Measurements from ENCODE around the gene CFAP57. TPM values are rescaled to one million over a fixed set of nuclear protein-coding genes. Genes with fewer than 3 reads are reported as not detected.

The CFAP57 gene
- total and polyA plus RNA-seq, 2 of the 13 experiments (the other 11 are each of a cell fraction or from before 2014, with no cell fraction given) = 0.01 TPM; not detected in 1

DNA sequence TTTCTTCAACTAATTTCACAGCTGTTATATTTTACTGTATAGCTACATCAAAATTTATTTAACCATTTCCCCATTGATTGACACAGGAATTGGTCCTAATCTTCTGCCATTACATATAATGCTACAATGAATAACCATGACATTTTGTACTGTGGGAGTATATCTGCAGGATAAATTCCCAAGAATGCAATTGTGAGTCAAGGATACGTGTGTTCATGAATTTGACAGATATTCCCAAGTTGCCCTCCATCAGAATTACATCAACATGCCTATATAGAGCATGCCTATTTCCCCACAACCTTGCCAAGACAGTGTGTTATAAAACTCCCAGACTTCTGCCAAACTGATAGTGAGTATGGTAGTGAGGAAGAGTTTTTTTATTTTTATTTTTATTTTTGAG lies 125.9 kb downstream of the CFAP57 start (continued):
- TF ChIP-seq, protein P1, sequence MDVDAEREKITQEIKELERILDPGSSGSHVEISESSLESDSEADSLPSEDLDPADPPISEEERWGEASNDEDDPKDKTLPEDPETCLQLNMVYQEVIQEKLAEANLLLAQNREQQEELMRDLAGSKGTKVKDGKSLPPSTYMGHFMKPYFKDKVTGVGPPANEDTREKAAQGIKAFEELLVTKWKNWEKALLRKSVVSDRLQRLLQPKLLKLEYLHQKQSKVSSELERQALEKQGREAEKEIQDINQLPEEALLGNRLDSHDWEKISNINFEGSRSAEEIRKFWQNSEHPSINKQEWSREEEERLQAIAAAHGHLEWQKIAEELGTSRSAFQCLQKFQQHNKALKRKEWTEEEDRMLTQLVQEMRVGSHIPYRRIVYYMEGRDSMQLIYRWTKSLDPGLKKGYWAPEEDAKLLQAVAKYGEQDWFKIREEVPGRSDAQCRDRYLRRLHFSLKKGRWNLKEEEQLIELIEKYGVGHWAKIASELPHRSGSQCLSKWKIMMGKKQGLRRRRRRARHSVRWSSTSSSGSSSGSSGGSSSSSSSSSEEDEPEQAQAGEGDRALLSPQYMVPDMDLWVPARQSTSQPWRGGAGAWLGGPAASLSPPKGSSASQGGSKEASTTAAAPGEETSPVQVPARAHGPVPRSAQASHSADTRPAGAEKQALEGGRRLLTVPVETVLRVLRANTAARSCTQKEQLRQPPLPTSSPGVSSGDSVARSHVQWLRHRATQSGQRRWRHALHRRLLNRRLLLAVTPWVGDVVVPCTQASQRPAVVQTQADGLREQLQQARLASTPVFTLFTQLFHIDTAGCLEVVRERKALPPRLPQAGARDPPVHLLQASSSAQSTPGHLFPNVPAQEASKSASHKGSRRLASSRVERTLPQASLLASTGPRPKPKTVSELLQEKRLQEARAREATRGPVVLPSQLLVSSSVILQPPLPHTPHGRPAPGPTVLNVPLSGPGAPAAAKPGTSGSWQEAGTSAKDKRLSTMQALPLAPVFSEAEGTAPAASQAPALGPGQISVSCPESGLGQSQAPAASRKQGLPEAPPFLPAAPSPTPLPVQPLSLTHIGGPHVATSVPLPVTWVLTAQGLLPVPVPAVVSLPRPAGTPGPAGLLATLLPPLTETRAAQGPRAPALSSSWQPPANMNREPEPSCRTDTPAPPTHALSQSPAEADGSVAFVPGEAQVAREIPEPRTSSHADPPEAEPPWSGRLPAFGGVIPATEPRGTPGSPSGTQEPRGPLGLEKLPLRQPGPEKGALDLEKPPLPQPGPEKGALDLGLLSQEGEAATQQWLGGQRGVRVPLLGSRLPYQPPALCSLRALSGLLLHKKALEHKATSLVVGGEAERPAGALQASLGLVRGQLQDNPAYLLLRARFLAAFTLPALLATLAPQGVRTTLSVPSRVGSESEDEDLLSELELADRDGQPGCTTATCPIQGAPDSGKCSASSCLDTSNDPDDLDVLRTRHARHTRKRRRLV (CRISPR knock-in tag; IDR thresholded peaks at IDR 0.05) = no peak
- no peak for TF ChIP-seq ZNF577 (CRISPR knock-in tag; IDR thresholded peaks at IDR 0.05; ENCODE audit: borderline replicate concordance, low read depth)
- TF ChIP-seq ZNF792 (CRISPR knock-in tag; IDR thresholded peaks at IDR 0.05) = no peak
- TF ChIP-seq, protein P2, sequence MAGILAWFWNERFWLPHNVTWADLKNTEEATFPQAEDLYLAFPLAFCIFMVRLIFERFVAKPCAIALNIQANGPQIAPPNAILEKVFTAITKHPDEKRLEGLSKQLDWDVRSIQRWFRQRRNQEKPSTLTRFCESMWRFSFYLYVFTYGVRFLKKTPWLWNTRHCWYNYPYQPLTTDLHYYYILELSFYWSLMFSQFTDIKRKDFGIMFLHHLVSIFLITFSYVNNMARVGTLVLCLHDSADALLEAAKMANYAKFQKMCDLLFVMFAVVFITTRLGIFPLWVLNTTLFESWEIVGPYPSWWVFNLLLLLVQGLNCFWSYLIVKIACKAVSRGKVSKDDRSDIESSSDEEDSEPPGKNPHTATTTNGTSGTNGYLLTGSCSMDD (CRISPR knock-in tag; IDR thresholded peaks at IDR 0.05) = no peak
- TF ChIP-seq, protein P3, sequence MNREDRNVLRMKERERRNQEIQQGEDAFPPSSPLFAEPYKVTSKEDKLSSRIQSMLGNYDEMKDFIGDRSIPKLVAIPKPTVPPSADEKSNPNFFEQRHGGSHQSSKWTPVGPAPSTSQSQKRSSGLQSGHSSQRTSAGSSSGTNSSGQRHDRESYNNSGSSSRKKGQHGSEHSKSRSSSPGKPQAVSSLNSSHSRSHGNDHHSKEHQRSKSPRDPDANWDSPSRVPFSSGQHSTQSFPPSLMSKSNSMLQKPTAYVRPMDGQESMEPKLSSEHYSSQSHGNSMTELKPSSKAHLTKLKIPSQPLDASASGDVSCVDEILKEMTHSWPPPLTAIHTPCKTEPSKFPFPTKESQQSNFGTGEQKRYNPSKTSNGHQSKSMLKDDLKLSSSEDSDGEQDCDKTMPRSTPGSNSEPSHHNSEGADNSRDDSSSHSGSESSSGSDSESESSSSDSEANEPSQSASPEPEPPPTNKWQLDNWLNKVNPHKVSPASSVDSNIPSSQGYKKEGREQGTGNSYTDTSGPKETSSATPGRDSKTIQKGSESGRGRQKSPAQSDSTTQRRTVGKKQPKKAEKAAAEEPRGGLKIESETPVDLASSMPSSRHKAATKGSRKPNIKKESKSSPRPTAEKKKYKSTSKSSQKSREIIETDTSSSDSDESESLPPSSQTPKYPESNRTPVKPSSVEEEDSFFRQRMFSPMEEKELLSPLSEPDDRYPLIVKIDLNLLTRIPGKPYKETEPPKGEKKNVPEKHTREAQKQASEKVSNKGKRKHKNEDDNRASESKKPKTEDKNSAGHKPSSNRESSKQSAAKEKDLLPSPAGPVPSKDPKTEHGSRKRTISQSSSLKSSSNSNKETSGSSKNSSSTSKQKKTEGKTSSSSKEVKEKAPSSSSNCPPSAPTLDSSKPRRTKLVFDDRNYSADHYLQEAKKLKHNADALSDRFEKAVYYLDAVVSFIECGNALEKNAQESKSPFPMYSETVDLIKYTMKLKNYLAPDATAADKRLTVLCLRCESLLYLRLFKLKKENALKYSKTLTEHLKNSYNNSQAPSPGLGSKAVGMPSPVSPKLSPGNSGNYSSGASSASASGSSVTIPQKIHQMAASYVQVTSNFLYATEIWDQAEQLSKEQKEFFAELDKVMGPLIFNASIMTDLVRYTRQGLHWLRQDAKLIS (CRISPR knock-in tag; IDR thresholded peaks at IDR 0.05) = no peak
- no peak for TF ChIP-seq ZC3H13 (CRISPR knock-in tag; IDR thresholded peaks at IDR 0.05)
- no peak for TF ChIP-seq TEAD3 (CRISPR knock-in tag; optimal IDR thresholded peaks at IDR 0.05; ENCODE audit: borderline replicate concordance)
- TF ChIP-seq, protein P4, sequence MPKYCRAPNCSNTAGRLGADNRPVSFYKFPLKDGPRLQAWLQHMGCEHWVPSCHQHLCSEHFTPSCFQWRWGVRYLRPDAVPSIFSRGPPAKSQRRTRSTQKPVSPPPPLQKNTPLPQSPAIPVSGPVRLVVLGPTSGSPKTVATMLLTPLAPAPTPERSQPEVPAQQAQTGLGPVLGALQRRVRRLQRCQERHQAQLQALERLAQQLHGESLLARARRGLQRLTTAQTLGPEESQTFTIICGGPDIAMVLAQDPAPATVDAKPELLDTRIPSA (CRISPR knock-in tag; IDR thresholded peaks at IDR 0.05; ENCODE audit: borderline replicate concordance) = no peak
- TF ChIP-seq, protein P5, sequence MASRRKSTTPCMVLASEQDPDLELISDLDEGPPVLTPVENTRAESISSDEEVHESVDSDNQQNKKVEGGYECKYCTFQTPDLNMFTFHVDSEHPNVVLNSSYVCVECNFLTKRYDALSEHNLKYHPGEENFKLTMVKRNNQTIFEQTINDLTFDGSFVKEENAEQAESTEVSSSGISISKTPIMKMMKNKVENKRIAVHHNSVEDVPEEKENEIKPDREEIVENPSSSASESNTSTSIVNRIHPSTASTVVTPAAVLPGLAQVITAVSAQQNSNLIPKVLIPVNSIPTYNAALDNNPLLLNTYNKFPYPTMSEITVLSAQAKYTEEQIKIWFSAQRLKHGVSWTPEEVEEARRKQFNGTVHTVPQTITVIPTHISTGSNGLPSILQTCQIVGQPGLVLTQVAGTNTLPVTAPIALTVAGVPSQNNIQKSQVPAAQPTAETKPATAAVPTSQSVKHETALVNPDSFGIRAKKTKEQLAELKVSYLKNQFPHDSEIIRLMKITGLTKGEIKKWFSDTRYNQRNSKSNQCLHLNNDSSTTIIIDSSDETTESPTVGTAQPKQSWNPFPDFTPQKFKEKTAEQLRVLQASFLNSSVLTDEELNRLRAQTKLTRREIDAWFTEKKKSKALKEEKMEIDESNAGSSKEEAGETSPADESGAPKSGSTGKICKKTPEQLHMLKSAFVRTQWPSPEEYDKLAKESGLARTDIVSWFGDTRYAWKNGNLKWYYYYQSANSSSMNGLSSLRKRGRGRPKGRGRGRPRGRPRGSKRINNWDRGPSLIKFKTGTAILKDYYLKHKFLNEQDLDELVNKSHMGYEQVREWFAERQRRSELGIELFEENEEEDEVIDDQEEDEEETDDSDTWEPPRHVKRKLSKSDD (CRISPR knock-in tag; IDR thresholded peaks at IDR 0.05; ENCODE audit: low read depth) = no peak
- no peak for TF ChIP-seq ZNF609 (CRISPR knock-in tag; IDR thresholded peaks at IDR 0.05; ENCODE audit: borderline replicate concordance)
- TF ChIP-seq SSRP1 (CRISPR knock-in tag; IDR thresholded peaks at IDR 0.05) = no peak
